Left ventricle myocardium superior (tissue), 1 donor: ENCODE measurements around the gene GARIN5A. TPM values are rescaled to one million over a fixed set of nuclear protein-coding genes. Genes with fewer than 3 reads are reported as not detected.

Experiments used
- ATAC-seq: fragments of 200-7000 bp; cut with Tn5 transposase; one replicate; pipeline ENCODE4 v1.9.1; 2020; ENCODE audit warnings: mild to moderate bottlenecking, moderate library complexity
- DNase-seq: peaks from one replicate; pipeline ENCODE4 v3.0.0-alpha.2; 2020
- intact Hi-C: fragments of 100-400 bp; cut with micrococcal nuclease; formaldehyde crosslinking; loops from one replicate; pipeline ENCODE4 v1.11.0; 2022
- long read RNA-seq: library from polyadenylated mRNA; unstranded; transcript quantifications from one replicate; pipeline ENCODE4 v2.0.0, GENCODE V29; 2021
- total RNA-seq: library from RNA; stranded (reverse); fragmentation: NEBNext Ultra II Directional; extraction: Animal tissue kit (Norgen Biotek cat#: 25700); gene quantifications from one replicate; pipeline ENCODE4 v1.2.1, GENCODE V29; 2021
- donor health status: DM: no; HTN: yes; CAD: no; lungs with severe emphysema.

GARIN5A gene
- 1.2 TPM for total RNA-seq
- long read RNA-seq, result 0 reads

GRCh38 chr19:50476224-50476906 lies at the start of gene GARIN5A, which contains the start of gene EMC10:
TSS of gene GARIN5A (minus strand) at chr19:50476848. CDS start at chr19:50476388, 460 bp downstream.
TSS of gene EMC10 (plus strand) at chr19:50476507. CDS start at chr19:50476545, 38 bp downstream.
- ATAC-seq, result peak; percentile 96
- peak; percentile 95 for DNase-seq
- intact Hi-C loops, result no loop called here

- peak; percentile 9 for DNase-seq
- no peak for ATAC-seq
- intact Hi-C loops, result no loop called here
Measured at GRCh38 chr19:50522881-50523280, 46.2 kb upstream of the GARIN5A start.

- DNase-seq, result no peak
- no peak for ATAC-seq
- intact Hi-C loops, result no loop called here
Measured at GRCh38 chr19:50520822-50521465, 44.3 kb upstream of the GARIN5A start.

GRCh38 chr19:50519006-50519575 lies 42.4 kb upstream of the GARIN5A start:
- no peak for ATAC-seq
- intact Hi-C loops, result no loop called here
- DNase-seq, result peak; percentile 21

- DNase-seq, result peak; percentile 28
Measured at GRCh38 chr19:50518091-50519005, 41.7 kb upstream of the GARIN5A start.

GRCh38 chr19:50517704-50518075 lies 41.0 kb upstream of the GARIN5A start:
- DNase-seq (peak; percentile 21), ATAC-seq (no peak)
- intact Hi-C loops, result no loop called here

More at GRCh38 chr19:50518091-50519005, 41.7 kb upstream of the GARIN5A start:
- ATAC-seq, result no peak
- intact Hi-C loops, result no loop called here

GRCh38 chr19:50516964-50517703 lies 40.5 kb upstream of the GARIN5A start:
- DNase-seq (peak; percentile 30), ATAC-seq (no peak)
- intact Hi-C loops, result no loop called here

- intact Hi-C loops, result no loop called here
- DNase-seq (peak; percentile 15), ATAC-seq (no peak)
Measured at GRCh38 chr19:50516456-50516855, 39.8 kb upstream of the GARIN5A start.

GRCh38 chr19:50515168-50515561 lies 38.5 kb upstream of the GARIN5A start:
- no peak for ATAC-seq

GRCh38 chr19:50514346-50515167 lies 37.9 kb upstream of the GARIN5A start:
- ATAC-seq (no peak), DNase-seq (peak; percentile 27)
- intact Hi-C loops, result no loop called here

More at GRCh38 chr19:50515168-50515561, 38.5 kb upstream of the GARIN5A start:
- intact Hi-C loops, result no loop called here
- peak; percentile 18 for DNase-seq

- intact Hi-C loops, result no loop called here
Measured at GRCh38 chr19:50513746-50514345, 37.2 kb upstream of the GARIN5A start, which contains the start of gene ASPDH. TSS of gene ASPDH (minus strand) at chr19:50513913. CDS start at chr19:50513823, 90 bp downstream.

GRCh38 chr19:50512999-50513745 lies 36.5 kb upstream of the GARIN5A start:
- peak; percentile 8 for DNase-seq
- intact Hi-C loops, result no loop called here

More at GRCh38 chr19:50513746-50514345, 37.2 kb upstream of the GARIN5A start, which contains the start of gene ASPDH:
- peak; percentile 20 for DNase-seq
- no peak for ATAC-seq

GRCh38 chr19:50512112-50512998 lies 35.7 kb upstream of the GARIN5A start:
- DNase-seq (peak; percentile 46), ATAC-seq (no peak)
- intact Hi-C loops, result no loop called here

More at GRCh38 chr19:50512999-50513745, 36.5 kb upstream of the GARIN5A start:
- no peak for ATAC-seq

- intact Hi-C loops, result no loop called here
- DNase-seq, result peak; percentile 99
- peak; percentile 94 for ATAC-seq
Measured at GRCh38 chr19:50511069-50511822, 34.6 kb upstream of the GARIN5A start, which contains the start of gene JOSD2. TSS of gene JOSD2 (minus strand) at chr19:50511191. CDS start at chr19:50510431, 760 bp downstream.

- no peak for ATAC-seq
Measured at GRCh38 chr19:50510700-50511068, 34.0 kb upstream of the GARIN5A start.

More at GRCh38 chr19:50510700-50511068, 34.0 kb upstream of the GARIN5A start:
- intact Hi-C loops, result no loop called here
- no peak for DNase-seq
